ENCODE measurements around the gene GLUD1.
"Not testable (repeated sequence)": the region's sequence is repeated elsewhere in the genome, so short reads cannot be mapped to it uniquely, and the experiment has no call there.

The GLUD1 gene

DNA sequence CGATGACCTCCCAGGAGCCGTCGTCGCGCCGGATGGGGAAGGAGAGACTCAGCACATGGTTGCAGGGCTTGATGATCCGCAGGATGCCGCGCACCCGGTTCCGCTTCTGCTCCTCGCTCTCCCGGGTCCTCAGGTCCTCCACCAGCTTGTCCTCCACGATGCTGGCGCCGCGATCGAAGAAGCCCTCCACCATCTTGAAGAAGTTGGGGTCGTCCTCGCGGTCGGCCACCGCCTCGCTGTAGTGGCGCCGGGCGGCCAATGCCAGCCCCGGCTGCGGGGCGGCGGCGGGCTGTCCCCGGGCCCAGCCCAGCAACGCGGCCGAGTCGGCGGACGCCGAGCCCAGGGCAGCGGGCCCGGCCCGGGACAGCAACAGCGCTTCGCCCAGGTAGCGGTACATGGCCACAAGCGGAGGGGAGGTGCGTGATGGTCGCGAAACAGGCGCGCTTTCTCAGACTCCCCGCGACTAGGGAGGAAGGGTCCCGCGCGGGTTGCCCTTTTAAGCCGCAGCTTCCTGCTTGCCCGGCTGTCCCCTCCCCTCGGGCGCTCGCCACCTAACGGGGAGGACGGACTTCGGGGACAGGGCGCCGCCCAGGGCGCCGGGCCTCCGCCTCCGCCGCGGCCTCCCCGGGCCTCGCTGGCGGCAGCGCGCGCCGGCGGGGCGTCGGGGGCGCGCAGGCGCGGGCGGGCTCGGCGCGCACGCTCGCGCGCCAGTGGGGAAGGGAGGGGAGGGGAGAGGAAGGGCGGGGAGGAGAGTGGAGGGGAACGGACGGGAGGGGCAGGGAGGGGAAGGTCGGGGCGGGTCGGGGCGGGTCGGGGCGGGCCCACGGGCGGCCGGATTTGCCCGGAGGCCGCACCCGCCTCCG, at the start of gene GLUD1, which contains the start of gene SHLD2:
GLUD1 (minus strand) TSS at position 471 of the 863 bp plus-strand sequence; CDS start at position 397, 74 bp downstream.
SHLD2 (plus strand) TSS at position 834 of the 863 bp plus-strand sequence. CDS start 56,149 bp downstream, outside the sequence.
- DNase-seq: peak; percentile 88

- not testable (repeated sequence) for DNase-seq
Observed at GRCh38 chr10:87143109-87143418, 48.4 kb upstream of the GLUD1 start.

DNA sequence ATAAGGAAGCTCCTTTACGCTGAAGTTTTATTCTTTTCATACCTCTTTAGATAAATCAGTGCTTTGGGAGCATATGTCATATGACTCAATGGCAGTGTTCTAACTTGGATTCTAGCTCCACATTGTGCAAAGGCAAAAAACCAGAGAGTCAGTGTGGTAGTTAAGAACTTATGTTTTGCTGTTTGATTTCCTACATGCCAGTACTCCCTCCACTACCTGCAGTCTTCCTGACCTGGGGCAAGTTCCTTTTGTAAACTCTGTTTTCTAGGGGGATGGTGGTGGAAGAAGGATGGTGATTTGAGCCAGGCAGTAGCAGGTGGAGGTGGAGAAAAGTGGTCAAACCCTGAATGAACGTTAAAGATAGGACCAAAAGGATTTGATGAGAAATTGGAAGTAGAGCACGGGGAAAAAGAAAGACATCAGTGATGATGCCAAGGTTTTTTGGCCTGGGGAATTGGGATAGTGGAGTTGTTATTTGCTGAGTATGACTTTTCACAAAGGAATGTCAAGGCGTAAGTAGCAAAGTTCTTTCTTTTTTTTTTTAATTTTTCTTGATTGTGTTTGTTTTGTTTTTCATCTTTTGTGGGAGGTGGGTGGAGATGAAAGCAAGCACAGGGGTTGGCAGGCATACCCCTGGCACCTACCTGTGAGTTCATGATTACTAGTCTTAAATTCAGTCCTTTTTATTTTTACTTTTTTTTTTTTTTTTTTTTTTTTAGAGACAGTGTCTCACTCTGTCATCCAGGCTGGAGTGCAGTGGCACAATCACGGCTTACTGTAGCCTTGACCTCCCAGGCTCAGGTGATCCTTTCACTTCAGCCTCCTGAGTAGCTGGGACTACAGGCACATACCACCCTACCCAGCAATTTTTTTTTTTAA, 47.8 kb upstream of the GLUD1 start:
- not testable (repeated sequence) for DNase-seq

GRCh38 chr10:87137478-87137877, 42.8 kb upstream of the GLUD1 start:
- not testable (repeated sequence) for DNase-seq

DNA sequence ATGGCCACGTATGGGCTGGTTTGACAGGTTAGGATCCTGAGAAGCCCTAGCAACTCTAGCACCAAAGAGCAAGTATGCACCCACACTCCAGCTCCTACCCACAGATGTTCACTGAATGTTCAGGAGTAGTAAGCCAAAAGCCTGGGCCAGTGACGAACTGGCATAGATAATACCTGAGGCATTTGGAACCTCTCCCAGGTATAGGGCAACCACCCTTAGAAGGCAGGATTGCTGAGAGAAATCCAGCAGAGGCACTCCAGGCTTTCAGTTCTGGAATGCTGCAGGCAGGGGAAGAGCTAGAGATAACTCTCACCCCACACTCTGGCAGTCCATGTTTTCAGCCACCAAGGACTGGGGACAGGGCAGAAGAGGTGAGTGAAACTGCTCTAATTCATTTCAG, 39.8 kb upstream of the GLUD1 start:
- DNase-seq: not testable (repeated sequence)

- DNase-seq: not testable (repeated sequence)
Observed at GRCh38 chr10:87133936-87134335, 39.3 kb upstream of the GLUD1 start.

GRCh38 chr10:87132176-87132575, 37.5 kb upstream of the GLUD1 start:
- not testable (repeated sequence) for DNase-seq

DNA sequence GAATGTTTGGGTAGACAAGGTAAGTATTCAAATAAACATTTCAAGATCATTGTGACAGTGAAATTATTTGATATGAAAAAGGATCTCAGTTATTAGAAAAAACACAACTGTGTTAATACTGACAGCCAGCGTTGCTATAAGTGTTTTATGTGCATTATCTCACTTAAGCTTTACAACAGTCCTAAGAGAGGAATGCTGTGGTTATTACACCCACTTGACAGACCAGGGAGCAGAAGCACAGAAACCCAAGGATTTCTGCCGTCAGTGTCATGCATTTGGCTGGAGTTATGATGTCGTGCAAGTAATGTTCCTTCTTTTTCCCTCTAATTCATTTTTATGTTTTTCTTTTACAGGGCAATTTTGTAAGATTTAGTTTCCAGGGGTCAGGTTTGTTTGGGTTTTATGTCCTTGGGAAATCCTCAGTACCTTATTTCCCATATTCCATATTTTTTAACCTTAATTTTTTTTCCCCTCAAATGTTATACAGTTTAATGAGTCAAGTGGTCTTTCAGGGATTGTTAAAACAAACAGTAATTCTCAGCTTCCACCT, 33.0 kb upstream of the GLUD1 start:
- not testable (repeated sequence) for DNase-seq

DNA sequence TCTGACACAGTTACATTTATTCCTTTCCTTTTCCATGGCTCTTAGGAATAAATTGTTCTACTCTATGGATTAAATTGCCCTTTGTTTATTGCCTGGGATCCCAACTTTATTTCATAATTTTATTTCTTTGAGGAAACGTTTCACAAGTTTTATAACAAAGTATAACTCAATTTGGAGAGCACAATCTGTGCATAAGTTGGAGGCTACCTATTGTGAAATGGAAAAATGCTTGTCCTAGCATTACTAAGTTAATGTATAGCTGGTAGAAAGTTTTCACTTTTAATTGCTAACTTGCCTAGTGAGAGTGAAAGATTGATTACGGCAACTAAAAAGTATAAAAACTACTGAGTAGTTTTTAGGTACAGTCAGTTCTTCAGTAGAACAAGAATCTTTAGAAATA, 32.4 kb upstream of the GLUD1 start:
- not testable (repeated sequence) for DNase-seq

DNA sequence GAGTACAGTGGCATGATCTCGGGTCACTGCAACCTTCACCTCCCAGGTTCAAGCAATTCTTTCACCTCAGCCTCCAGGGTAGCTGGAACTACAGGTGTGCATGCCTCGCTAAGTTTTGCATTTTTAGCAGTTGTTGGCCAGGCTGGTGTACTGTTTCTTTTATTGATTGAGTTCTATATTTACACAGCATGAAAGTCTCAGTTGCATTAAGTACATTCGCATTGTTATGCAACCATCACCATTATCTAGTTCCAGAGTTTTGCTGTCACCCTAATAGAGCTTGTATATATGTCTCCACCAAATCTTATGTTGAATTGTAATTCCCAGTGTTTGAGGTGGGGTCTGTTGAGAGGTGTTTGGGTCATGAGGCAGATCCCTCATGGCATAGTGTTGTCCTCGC, 28.7 kb upstream of the GLUD1 start:
- DNase-seq: not testable (repeated sequence)

DNA sequence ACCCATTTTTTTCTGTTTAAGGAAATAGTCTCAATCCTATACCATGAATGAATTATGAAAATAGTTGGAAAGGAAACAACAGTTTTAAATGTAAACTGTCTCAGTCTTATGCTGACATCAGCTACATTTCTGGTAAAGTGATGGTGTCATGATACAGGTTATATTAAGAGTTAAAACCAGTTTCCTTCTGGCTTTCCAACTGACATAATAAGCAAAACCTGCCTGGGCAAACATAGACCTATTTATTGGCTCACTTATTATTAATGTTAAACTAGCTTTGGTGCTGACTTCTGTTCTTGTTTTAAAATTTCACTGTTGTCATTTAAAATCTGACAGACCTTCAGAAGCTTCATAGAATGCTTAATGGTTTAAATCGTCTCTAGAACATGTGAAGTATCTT, 24.4 kb upstream of the GLUD1 start:
- not testable (repeated sequence) for DNase-seq

- DNase-seq: not testable (repeated sequence)
Observed at GRCh38 chr10:87118122-87118521, 23.5 kb upstream of the GLUD1 start.

DNA sequence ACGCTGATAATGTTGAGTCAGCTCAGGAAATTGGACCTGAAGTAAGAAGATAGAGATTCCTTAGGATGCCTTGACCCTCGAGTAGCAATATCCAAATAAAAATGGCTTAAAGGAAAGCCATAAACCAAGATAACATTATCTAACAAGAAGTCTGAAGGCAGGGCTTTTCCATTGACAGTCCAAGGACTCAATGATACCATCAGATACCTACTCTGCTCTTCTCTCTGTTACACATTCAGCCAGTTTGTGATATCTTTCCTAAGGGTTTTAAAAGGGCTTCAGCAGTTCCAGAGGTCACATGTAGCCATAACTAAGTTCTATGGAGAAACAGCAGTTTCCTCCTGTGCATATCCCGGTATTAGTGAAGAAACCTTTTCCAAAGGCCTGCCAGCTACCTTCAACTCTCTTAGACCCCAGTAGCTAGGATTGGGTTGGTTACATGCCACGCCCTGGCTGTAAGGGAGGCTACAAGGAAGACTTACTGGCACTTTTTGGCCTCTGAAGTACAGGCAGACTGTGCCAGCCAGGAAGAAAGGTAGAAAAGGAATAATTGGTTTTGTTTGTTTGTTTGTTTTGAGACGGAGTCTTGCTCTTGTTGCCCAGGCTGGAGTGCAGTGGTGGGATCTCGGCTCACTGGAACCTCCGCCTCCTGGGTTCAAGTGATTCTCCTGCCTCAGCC, 10.9 kb upstream of the GLUD1 start:
- DNase-seq: no peak

GRCh38 chr10:87104727-87105126, 10.1 kb upstream of the GLUD1 start:
- not testable (repeated sequence) for DNase-seq

GRCh38 chr10:87101996-87102395, 7.4 kb upstream of the GLUD1 start:
- no peak for DNase-seq

- peak; percentile 79 for DNase-seq
Observed at GRCh38 chr10:87095236-87095945, 748 bp upstream of the GLUD1 start.

DNA sequence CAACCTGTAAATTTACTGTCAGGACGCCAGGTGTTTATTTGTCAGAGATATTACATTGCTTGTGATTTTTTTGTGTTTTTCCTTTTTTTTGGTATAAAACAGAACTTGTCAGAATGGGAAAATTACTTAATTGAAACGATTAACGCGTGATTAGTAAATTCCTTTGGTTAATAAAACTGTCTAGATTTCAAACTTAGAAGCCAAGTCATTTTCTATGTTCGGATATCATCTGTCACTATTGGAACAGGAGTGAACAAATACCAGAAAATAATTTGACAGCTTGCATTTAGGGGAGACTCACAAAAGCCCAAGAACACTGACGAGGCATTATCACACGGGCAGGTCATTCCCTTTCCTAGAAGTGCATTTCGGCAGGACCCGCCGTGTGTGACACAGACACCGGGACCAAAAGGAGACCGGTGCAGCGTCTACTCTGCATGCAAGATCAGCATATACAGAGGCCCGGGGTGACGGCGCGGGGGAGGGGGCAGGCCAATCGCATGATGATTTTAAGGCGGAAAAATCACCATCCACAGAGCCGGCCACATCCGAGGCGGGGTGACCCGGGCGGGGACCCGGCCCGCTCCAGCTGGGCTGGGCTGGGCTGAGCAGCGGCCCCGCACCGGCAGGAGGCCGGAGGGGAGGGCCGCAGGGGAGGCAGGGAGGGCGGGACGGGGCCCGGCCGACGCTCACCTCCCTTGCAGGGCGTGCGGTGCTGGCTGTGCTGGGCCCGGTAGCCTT, 841 bp downstream of the GLUD1 start:
- peak; percentile 71 for DNase-seq

GRCh38 chr10:87092861-87093631, 1.6 kb downstream of the GLUD1 start:
- DNase-seq: no peak

- DNase-seq: no peak
Observed at GRCh38 chr10:87092376-87092860, 2.2 kb downstream of the GLUD1 start.

DNA sequence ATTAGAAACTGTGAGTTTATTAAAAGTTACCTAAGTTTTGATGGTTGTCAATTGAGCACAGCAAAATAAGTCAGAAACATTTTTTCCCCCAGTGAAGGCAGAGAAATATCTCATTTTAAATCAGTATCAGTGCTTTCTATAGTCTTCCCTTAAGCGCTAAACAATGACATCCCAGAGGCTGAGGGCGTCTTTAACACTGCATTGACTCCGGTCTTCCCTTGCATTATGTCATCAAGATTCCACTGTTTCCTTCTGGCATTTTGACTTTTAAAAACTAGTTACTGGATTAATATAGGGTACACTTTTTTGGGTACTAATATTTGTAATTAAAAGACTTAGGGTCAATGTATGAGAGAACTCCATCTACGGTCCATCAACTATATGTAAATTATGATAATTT, 3.9 kb downstream of the GLUD1 start:
- DNase-seq: no peak

All from stimulated activated naive CD4-positive, alpha-beta T cell treated with Interleukin-2 at 50 U/mL for 16 hours (primary cell).